ENCODE results near the gene MOV10.

- TF ChIP-seq EZH2 (IDR thresholded peaks at IDR 0.05; ENCODE audit: borderline replicate concordance, insufficient read depth, low read length, poor library complexity, severe bottlenecking) (no peak), CTCF (IDR thresholded peaks at IDR 0.05; ENCODE audit: poor library complexity, severe bottlenecking) (no peak), EP300 (conservative IDR thresholded peaks at IDR 0.05; ENCODE audit: poor library complexity, severe bottlenecking) (no peak), REST (IDR thresholded peaks at IDR 0.05; ENCODE audit: borderline replicate concordance) (no peak), TAF1 (IDR thresholded peaks at IDR 0.05; ENCODE audit: low read depth) (no peak)
Observed at GRCh38 chr1:112626887-112627286, 47.6 kb upstream of the MOV10 start.
